ENCODE results near the gene HDAC11.

GRCh38 chr3:13433912-13434311 lies 46.2 kb upstream of the HDAC11 start:
- TF ChIP-seq, protein P1, sequence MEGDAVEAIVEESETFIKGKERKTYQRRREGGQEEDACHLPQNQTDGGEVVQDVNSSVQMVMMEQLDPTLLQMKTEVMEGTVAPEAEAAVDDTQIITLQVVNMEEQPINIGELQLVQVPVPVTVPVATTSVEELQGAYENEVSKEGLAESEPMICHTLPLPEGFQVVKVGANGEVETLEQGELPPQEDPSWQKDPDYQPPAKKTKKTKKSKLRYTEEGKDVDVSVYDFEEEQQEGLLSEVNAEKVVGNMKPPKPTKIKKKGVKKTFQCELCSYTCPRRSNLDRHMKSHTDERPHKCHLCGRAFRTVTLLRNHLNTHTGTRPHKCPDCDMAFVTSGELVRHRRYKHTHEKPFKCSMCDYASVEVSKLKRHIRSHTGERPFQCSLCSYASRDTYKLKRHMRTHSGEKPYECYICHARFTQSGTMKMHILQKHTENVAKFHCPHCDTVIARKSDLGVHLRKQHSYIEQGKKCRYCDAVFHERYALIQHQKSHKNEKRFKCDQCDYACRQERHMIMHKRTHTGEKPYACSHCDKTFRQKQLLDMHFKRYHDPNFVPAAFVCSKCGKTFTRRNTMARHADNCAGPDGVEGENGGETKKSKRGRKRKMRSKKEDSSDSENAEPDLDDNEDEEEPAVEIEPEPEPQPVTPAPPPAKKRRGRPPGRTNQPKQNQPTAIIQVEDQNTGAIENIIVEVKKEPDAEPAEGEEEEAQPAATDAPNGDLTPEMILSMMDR (IDR thresholded peaks at IDR 0.05): no peak
- no peak for TF ChIP-seq POLR2A (IDR thresholded peaks at IDR 0.05)

Measured in uterus (tissue), 2 donors.